HEK293 (cell line): ENCODE data around the gene SOX11.
"Not testable (repeated sequence)": the region's sequence is repeated elsewhere in the genome, so short reads cannot be mapped to it uniquely, and the experiment has no call there.

Source experiments
- CTCF ChIA-PET: fragments of 350-600 bp; formaldehyde crosslinking; extraction: SDS; loops from one replicate; lab custom pipeline; 2021; ENCODE audit warnings: antibody characterized with exemption; lab: Yijun Ruan, JAX
- POLR2A ChIA-PET: fragments of 300-600 bp; formaldehyde crosslinking; extraction: SDS; loops from one replicate; lab custom pipeline; 2020; ENCODE audit warnings: antibody characterized with exemption, inconsistent platforms; lab: Yijun Ruan, JAX
- H3K27ac ChIP-seq: fragments of 200-500 bp; sonication (Bioruptor generic); 2 replicates; pipeline ENCODE4 v1.5.1; 2014; ENCODE audit warnings: low read depth, low read length, control low read depth, inconsistent platforms; ENCODE audit errors: extremely low read depth
- H3K36me3 ChIP-seq, 2 experiments: fragments of 200-500 bp in 1 of 2; sonication (Bioruptor generic) in 1 of 2; 1 replicate in 1 of 2; 2 replicates in 1 of 2; pipeline ENCODE4 v1.5.1; 2014 to 2017; ENCODE audit warnings: inconsistent platforms in 2 of 2, low read length in 2 of 2; ENCODE audit not compliant: control insufficient read depth in 2 of 2, insufficient read depth in 1 of 2
- H3K4me1 ChIP-seq: fragments of 200-500 bp; sonication (Bioruptor generic); 2 replicates; pipeline ENCODE4 v1.5.1; 2014; ENCODE audit warnings: mild to moderate bottlenecking, low read length, inconsistent platforms; ENCODE audit not compliant: control insufficient read depth, insufficient read depth
- H3K4me3 ChIP-seq: 2 replicates; pipeline ENCODE4 v1.5.1; 2011; ENCODE audit warnings: low read depth, mild to moderate bottlenecking, control low read depth, low read length, moderate library complexity
- H3K9me3 ChIP-seq: fragments of 200-500 bp; sonication (Bioruptor generic); 2 replicates; pipeline ENCODE4 v1.5.1; 2014; ENCODE audit warnings: low read depth, low read length, inconsistent platforms; ENCODE audit not compliant: control insufficient read depth, insufficient read depth
- BCL11A ChIP-seq: fragments of 450-650 bp; formaldehyde crosslinking; IDR thresholded peaks from 2 replicates; pipeline ENCODE4 v1.5.1; 2016; ENCODE audit warnings: low read depth, missing biosample characterization, missing genetic modification characterization
- MEIS1 ChIP-seq: sonication (generic); formaldehyde crosslinking; IDR thresholded peaks from 2 replicates; pipeline ENCODE4 v1.8.1; 2022; ENCODE audit warnings: missing genetic modification reagents, mild to moderate bottlenecking, borderline replicate concordance
- OSR2 ChIP-seq: fragments of 450-650 bp; formaldehyde crosslinking; IDR thresholded peaks from 2 replicates; pipeline ENCODE4 v1.5.1; 2016; ENCODE audit warnings: missing biosample characterization, missing genetic modification characterization
- ZNF132 ChIP-seq: fragments of 450-650 bp; formaldehyde crosslinking; IDR thresholded peaks from 2 replicates; pipeline ENCODE4 v1.5.1; 2017; ENCODE audit warnings: missing biosample characterization, missing genetic modification characterization, borderline replicate concordance
- ZNF175 ChIP-seq: fragments of 450-650 bp; formaldehyde crosslinking; IDR thresholded peaks from 2 replicates; pipeline ENCODE4 v1.5.1; 2016; ENCODE audit warnings: missing biosample characterization, missing genetic modification characterization
- ZNF23 ChIP-seq: fragments of 450-650 bp; formaldehyde crosslinking; IDR thresholded peaks from 2 replicates; pipeline ENCODE4 v1.5.1; 2016; ENCODE audit warnings: missing biosample characterization, missing genetic modification characterization, borderline replicate concordance
- ZNF341 ChIP-seq: fragments of 450-650 bp; formaldehyde crosslinking; IDR thresholded peaks from 2 replicates; pipeline ENCODE4; 2016; ENCODE audit warnings: low read depth, missing biosample characterization, missing genetic modification characterization
- ZNF416 ChIP-seq: fragments of 450-650 bp; formaldehyde crosslinking; IDR thresholded peaks from 2 replicates; pipeline ENCODE4 v1.5.1; 2016; ENCODE audit warnings: missing biosample characterization, missing genetic modification characterization
- ZNF423 ChIP-seq: fragments of 450-650 bp; formaldehyde crosslinking; IDR thresholded peaks from 2 replicates; pipeline ENCODE4 v1.5.1; 2016; ENCODE audit warnings: missing biosample characterization, missing genetic modification characterization
- ZNF521 ChIP-seq: fragments of 450-650 bp; formaldehyde crosslinking; IDR thresholded peaks from 2 replicates; pipeline ENCODE4 v1.5.1; 2017; ENCODE audit warnings: missing biosample characterization, mild to moderate bottlenecking, missing genetic modification characterization
- ZNF529 ChIP-seq: fragments of 450-650 bp; formaldehyde crosslinking; IDR thresholded peaks from 2 replicates; pipeline ENCODE4 v1.5.1; 2017; ENCODE audit warnings: missing genetic modification characterization, missing biosample characterization; ENCODE audit not compliant: insufficient replicate concordance
- ZNF558 ChIP-seq: fragments of 450-650 bp; formaldehyde crosslinking; IDR thresholded peaks from 2 replicates; pipeline ENCODE4 v1.5.1; 2016; ENCODE audit warnings: missing biosample characterization, missing genetic modification characterization
- ZNF670 ChIP-seq: fragments of 450-650 bp; formaldehyde crosslinking; IDR thresholded peaks from 2 replicates; pipeline ENCODE4 v1.5.1; 2016; ENCODE audit warnings: missing biosample characterization, missing genetic modification characterization, low read depth
- TF ChIP-seq, protein P1 (sequence below): fragments of 450-650 bp; formaldehyde crosslinking; IDR thresholded peaks from 2 replicates; pipeline ENCODE4 v1.5.1; 2016; ENCODE audit warnings: missing biosample characterization, missing genetic modification characterization

The SOX11 gene

GRCh38 chr2:5691985-5692529, at the start of gene SOX11:
Gene SOX11 (plus strand): TSS chr2:5692384. CDS start chr2:5692722, 338 bp downstream.
- no peaks in the 10 kb centered on the region for H3K4me1 ChIP-seq
- 0 out of 3 replicates have a peak, but pooled peaks cover 0 to 4% of the 10 kb centered on the region in 2 experiments for H3K36me3 ChIP-seq
- CTCF ChIA-PET: interaction anchor here (1.7 kb wide), 1 partner anchor 618 kb away, joined by 3 read pairs; no protein-coding TSS in a partner anchor
- peak within 1 kb of the TSS; percentile 68 for H3K4me3 ChIP-seq
- H3K9me3 ChIP-seq: no peaks in the 10 kb centered on the region
- peak within 1 kb of the TSS; percentile 85 for H3K27ac ChIP-seq
- TF ChIP-seq OSR2: no peak
- no peak for TF ChIP-seq MEIS1 (CRISPR knock-in tag)
- no peak for TF ChIP-seq ZNF670
- no peak for TF ChIP-seq ZNF132 (tag by site-specific recombination)
- TF ChIP-seq ZNF529: no peak
- TF ChIP-seq BCL11A: no peak
- TF ChIP-seq ZNF558: no peak
- POLR2A ChIA-PET: interaction anchor here (0.6 to 1.7 kb wide), 11 partner anchors 11 to 543 kb away, joined by 3 to 8 read pairs (median 3); no protein-coding TSS in a partner anchor

DNA sequence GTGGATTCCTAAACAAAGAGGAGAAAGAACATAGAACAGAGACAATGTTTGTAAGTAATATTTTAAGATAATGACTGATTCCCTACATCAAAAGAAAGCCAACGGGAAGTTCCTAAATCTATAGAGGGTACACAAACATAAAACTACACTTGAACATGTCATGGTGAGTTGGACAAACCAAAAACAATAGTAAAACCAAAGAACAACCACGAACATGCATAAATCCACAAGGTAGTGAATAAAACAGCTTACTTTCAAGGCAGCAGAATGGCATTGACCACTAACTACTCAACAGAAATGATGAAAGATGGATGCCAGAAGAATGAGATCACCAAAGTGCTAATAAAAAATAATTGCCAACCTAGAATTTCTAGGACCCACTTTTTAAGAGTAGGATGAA, 39.5 kb upstream of the SOX11 start:
- H3K27ac ChIP-seq, H3K36me3 ChIP-seq, H3K4me1 ChIP-seq, CTCF ChIA-PET, POLR2A ChIA-PET, H3K4me3 ChIP-seq, H3K9me3 ChIP-seq: not testable (repeated sequence)

DNA sequence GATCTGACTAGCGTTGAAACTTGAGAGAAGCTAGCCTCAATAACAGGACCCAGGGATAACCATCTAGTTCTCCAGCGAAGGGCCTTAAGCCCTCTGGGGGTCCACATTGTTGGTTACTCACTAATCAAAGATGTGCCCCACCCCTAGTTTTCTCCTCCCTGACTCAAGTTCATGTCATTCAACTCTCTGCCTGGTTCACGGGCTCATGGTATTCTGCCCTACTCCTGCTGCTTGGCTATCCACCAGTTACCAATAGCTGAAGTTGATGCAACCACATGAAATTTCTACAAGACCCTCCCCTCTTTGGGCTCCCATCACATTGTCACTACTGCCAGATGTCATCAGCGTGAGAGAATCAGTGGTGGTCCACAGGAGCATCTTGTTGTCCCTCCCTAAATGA, 38.4 kb upstream of the SOX11 start:
- H3K4me1 ChIP-seq, H3K27ac ChIP-seq, H3K4me3 ChIP-seq, H3K36me3 ChIP-seq, H3K9me3 ChIP-seq, POLR2A ChIA-PET, CTCF ChIA-PET: not testable (repeated sequence)

DNA sequence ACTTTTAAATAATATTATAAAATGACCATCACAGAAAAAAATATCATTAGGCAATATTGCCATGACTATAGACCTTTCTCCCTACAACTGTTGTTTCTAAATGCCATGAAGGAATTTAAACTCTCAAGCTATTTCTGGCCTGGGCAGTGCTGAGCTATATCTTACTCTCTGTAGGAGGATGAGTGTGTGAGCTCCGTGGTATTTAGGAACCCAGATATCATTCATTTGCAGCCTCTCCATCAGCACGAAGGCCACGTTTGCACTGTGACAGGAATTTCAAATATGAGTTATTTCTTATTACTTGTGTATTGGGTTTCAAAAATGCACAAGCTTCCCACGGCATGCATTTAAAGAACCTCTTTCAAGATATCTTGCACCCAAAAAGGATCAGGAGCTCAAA, 35.0 kb upstream of the SOX11 start:
- Histone ChIP-seq H3K4me1 (no peaks in the 10 kb centered on the region), H3K36me3 (no peaks in the 10 kb centered on the region), H3K4me3 (no peak overlapping the region), H3K9me3 (no peaks in the 10 kb centered on the region), H3K27ac (no peak overlapping the region)
- POLR2A ChIA-PET: no interaction called here
- TF ChIP-seq ZNF23 (tag by site-specific recombination) (no peak), ZNF423 (no peak), ZNF416 (no peak)
- TF ChIP-seq, protein P1, sequence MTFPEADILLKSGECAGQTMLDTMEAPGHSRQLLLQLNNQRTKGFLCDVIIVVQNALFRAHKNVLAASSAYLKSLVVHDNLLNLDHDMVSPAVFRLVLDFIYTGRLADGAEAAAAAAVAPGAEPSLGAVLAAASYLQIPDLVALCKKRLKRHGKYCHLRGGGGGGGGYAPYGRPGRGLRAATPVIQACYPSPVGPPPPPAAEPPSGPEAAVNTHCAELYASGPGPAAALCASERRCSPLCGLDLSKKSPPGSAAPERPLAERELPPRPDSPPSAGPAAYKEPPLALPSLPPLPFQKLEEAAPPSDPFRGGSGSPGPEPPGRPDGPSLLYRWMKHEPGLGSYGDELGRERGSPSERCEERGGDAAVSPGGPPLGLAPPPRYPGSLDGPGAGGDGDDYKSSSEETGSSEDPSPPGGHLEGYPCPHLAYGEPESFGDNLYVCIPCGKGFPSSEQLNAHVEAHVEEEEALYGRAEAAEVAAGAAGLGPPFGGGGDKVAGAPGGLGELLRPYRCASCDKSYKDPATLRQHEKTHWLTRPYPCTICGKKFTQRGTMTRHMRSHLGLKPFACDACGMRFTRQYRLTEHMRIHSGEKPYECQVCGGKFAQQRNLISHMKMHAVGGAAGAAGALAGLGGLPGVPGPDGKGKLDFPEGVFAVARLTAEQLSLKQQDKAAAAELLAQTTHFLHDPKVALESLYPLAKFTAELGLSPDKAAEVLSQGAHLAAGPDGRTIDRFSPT (tag by site-specific recombination): no peak
- CTCF ChIA-PET: no interaction called here

GRCh38 chr2:5660591-5660990, 31.6 kb upstream of the SOX11 start:
- no peak overlapping the region for H3K4me3 ChIP-seq
- H3K36me3 ChIP-seq: no peaks in the 10 kb centered on the region
- no peak overlapping the region for H3K27ac ChIP-seq
- ChIA-PET CTCF (no interaction called here), POLR2A (no interaction called here)
- TF ChIP-seq ZNF175 (tag by site-specific recombination) (no peak), ZNF341 (tag by site-specific recombination) (no peak), ZNF521 (no peak)
- no peaks in the 10 kb centered on the region for H3K4me1 ChIP-seq
- H3K9me3 ChIP-seq: no peaks in the 10 kb centered on the region
